ENCODE results near the gene AP3M1.

Gene AP3M1

GRCh38 chr10:74163319-74164068 lies 12.9 kb upstream of the AP3M1 start:
- no peak for DNase-seq (ENCODE audit: low read depth)
- no peak for TF ChIP-seq CTCF (IDR thresholded peaks at IDR 0.05; ENCODE audit: control insufficient read depth, extremely low read depth, insufficient read depth)
- H3K4me3 ChIP-seq (ENCODE audit: low read depth, low read length) = no peak overlapping the region

- no peak for DNase-seq (ENCODE audit: low read depth)
- no peak overlapping the region for H3K4me3 ChIP-seq (ENCODE audit: low read depth, low read length)
- no peak for TF ChIP-seq CTCF (IDR thresholded peaks at IDR 0.05; ENCODE audit: control insufficient read depth, extremely low read depth, insufficient read depth)
Observed at GRCh38 chr10:74160013-74160412, 9.4 kb upstream of the AP3M1 start.

GRCh38 chr10:74156919-74157289 lies 6.3 kb upstream of the AP3M1 start:
- no peak for TF ChIP-seq CTCF (IDR thresholded peaks at IDR 0.05; ENCODE audit: control insufficient read depth, extremely low read depth, insufficient read depth)
- no peak for DNase-seq (ENCODE audit: low read depth)
- no peak overlapping the region for H3K4me3 ChIP-seq (ENCODE audit: low read depth, low read length)

- no peak for TF ChIP-seq CTCF (IDR thresholded peaks at IDR 0.05; ENCODE audit: control insufficient read depth, extremely low read depth, insufficient read depth)
- no peak overlapping the region for H3K4me3 ChIP-seq (ENCODE audit: low read depth, low read length)
- no peak for DNase-seq (ENCODE audit: low read depth)
Observed at GRCh38 chr10:74153676-74154075, 3.0 kb upstream of the AP3M1 start.

- no peak overlapping the region for H3K4me3 ChIP-seq (ENCODE audit: low read depth, low read length)
- TF ChIP-seq CTCF (IDR thresholded peaks at IDR 0.05; ENCODE audit: control insufficient read depth, extremely low read depth, insufficient read depth) = no peak
- DNase-seq (ENCODE audit: low read depth) = no peak
Observed at GRCh38 chr10:74153123-74153522, 2.5 kb upstream of the AP3M1 start.

- TF ChIP-seq CTCF (IDR thresholded peaks at IDR 0.05; ENCODE audit: control insufficient read depth, extremely low read depth, insufficient read depth) = no peak
- H3K4me3 ChIP-seq (ENCODE audit: low read depth, low read length) = peak overlapping the region; percentile 96
- no peak for DNase-seq (ENCODE audit: low read depth)
Observed at GRCh38 chr10:74151879-74152722, 1.5 kb upstream of the AP3M1 start.

All from LNCaP clone FGC (cell line).